Neutrophil (primary cell): ENCODE results near the gene SUOX.

Experiments
- H3K27ac ChIP-seq: fragments of 200-600 bp; sonication (generic); 2 replicates; pipeline ENCODE4 v1.5.1; 2016; ENCODE audit warnings: mild to moderate bottlenecking, moderate library complexity
- H3K27me3 ChIP-seq: fragments of 200-600 bp; sonication (generic); 2 replicates; pipeline ENCODE4 v1.6.0; 2016; ENCODE audit warnings: mild to moderate bottlenecking
- H3K36me3 ChIP-seq: fragments of 200-600 bp; sonication (generic); 2 replicates; pipeline ENCODE4 v1.5.1; 2017
- H3K4me1 ChIP-seq, 2 experiments: fragments of 200-600 bp in 1 of 2; sonication (generic) in 1 of 2; 1 replicate in 1 of 2; 2 replicates in 1 of 2; pipeline versions ENCODE4 v1.5.1 to v1.6.1; 2013 to 2016; ENCODE audit warnings: low read depth in 1 of 2, low read length in 1 of 2, mild to moderate bottlenecking in 1 of 2, moderate library complexity in 1 of 2; ENCODE audit not compliant: control insufficient read depth in 1 of 2, insufficient read depth in 1 of 2
- H3K4me3 ChIP-seq, 2 experiments: fragments of 200-600 bp in 1 of 2; sonication (generic) in 1 of 2; 1 replicate in 1 of 2; 2 replicates in 1 of 2; pipeline ENCODE4 v1.5.1; 2013 to 2016; ENCODE audit warnings: low read depth in 1 of 2, low read length in 1 of 2, mild to moderate bottlenecking in 1 of 2, moderate library complexity in 1 of 2
- H3K9me3 ChIP-seq: fragments of 200-600 bp; sonication (generic); 2 replicates; pipeline ENCODE4 v1.5.1; 2016
- CTCF ChIP-seq: fragments of 200-600 bp; sonication (generic); IDR thresholded peaks from 2 replicates; pipeline ENCODE4 v1.5.1; 2016; ENCODE audit warnings: antibody characterized with exemption

SUOX gene

DNA sequence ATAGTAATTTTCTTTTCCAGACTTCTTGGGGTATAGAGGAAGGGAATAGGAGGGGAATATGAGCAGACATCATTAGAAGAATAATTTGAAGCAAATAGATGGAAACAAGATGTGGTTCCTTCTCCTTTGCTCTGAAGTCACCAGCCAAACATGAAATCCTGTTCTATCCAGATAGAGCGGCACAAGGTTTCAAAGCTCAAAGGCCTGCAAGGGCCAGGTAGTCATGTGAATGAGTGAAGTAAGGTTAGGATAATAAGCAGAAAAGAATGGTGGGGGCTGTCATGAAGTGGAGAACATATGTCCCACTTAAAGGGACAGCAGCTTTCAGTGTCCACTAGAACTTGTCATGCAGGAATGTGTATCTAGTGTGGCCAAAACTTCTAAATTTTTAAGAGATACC is 21.3 kb downstream of the SUOX start:
- Histone ChIP-seq H3K27ac (no peak overlapping the region), H3K9me3 (no peaks in the 10 kb centered on the region), H3K4me1 (peaks cover 20 to 21% of the 10 kb centered on the region in 2 experiments), H3K4me3 (no peak overlapping the region), H3K27me3 (no peaks in the 10 kb centered on the region), H3K36me3 (no peaks in the 10 kb centered on the region)
- no peak for TF ChIP-seq CTCF

DNA sequence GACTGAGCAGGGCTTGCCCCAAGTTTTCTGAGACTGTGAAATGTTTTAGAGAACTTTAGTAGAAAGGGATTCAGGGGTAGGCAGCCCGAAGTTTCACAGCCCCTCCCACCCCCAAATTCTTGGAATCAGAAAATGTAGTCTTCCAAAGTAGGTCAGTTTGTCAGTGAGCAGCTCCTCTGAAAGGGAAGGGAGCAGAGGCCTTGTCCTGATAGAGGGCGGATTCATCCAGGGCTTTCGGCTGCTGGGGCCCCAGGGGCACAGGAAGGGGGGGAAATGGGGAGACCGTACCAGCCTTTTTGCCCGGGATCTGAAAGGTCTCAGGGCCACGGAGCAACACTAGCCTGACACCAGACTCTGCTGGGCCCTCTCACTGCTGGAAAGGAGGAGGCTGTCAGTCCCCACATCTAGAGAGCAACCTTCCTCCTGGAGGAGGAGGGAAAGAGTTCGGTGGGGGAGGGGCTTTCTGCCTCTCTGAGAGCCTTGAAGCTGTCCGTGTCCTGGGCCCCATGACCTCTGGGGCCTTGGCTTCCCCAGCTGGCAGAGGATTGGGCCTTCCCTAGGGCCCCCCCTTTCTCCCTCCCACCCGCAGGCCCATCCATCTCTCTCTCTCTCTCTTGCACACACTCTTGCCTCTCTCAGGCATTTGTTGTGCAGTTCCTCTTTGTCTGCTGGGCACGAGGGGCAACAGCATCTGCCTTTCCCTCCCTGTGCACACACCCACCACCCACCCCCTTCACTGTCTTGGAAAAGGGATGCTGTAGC is 23.5 kb downstream of the SUOX start, which contains the start of gene IKZF4:
IKZF4 (plus strand) TSS at position 621 of the 762 bp plus-strand sequence. CDS start 451 bp downstream, outside the sequence.
- H3K27me3 ChIP-seq = no peaks in the 10 kb centered on the region
- H3K4me1 ChIP-seq = peaks cover 26% of the 10 kb centered on the region in 2 experiments
- no peak for TF ChIP-seq CTCF
- H3K4me3 ChIP-seq = peak within 1 kb of the TSS; percentile 45 to 50
- H3K36me3 ChIP-seq = no peaks in the 10 kb centered on the region
- peak within 1 kb of the TSS; percentile 63 for H3K27ac ChIP-seq
- H3K9me3 ChIP-seq = no peaks in the 10 kb centered on the region

GRCh38 chr12:56021889-56022497 is 24.9 kb downstream of the SUOX start:
- no peaks in the 10 kb centered on the region for H3K9me3 ChIP-seq
- H3K27me3 ChIP-seq = no peaks in the 10 kb centered on the region
- no peaks in the 10 kb centered on the region for H3K36me3 ChIP-seq
- peak overlapping the region; percentile 63 for H3K27ac ChIP-seq
- peaks cover 26% of the 10 kb centered on the region in 2 experiments for H3K4me1 ChIP-seq
- no peak for TF ChIP-seq CTCF
- no peak overlapping the region for H3K4me3 ChIP-seq

DNA sequence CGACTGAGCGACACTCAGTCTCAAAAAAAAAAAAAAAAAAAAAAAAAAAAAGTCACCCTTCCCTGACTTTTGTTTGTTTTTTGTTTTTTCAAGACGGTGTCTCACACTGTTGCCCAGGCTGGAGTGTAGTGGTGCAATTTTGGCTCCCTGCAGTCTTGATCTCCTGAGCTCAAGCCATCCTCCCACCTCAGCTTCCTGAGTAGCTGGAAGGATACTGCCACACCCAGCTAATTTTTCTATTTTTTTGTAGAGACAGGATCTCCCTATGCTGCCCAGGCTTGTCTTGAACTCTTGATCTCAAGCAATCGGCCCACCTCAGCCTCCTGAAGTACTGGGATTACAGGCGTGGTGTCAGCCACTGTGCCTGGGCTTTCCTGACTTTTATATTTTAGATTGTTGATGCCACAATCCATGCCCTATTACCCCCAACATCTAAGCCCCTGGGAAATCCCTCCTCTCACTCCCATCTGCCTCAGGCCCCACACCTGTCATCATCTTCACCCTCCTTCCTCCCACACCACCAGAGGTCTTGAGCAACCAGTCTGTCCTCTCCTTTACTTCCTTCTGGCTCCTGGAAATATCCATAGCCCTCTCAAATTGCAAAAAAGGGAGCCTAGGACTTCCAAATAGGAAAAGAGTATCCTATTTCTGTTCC is 31.6 kb downstream of the SUOX start:
- no peak for TF ChIP-seq CTCF
- Histone ChIP-seq H3K27ac (peak overlapping the region; percentile 64), H3K4me3 (no peak overlapping the region), H3K36me3 (no peaks in the 10 kb centered on the region), H3K27me3 (no peaks in the 10 kb centered on the region), H3K4me1 (peaks cover 36 to 37% of the 10 kb centered on the region in 2 experiments), H3K9me3 (no peaks in the 10 kb centered on the region)

GRCh38 chr12:56029166-56029519 is 32.1 kb downstream of the SUOX start:
- no peak overlapping the region for H3K4me3 ChIP-seq
- H3K36me3 ChIP-seq = no peaks in the 10 kb centered on the region
- no peak for TF ChIP-seq CTCF
- H3K27me3 ChIP-seq = no peaks in the 10 kb centered on the region
- peaks cover 36 to 37% of the 10 kb centered on the region in 2 experiments for H3K4me1 ChIP-seq
- H3K27ac ChIP-seq = peak overlapping the region; percentile 64
- H3K9me3 ChIP-seq = no peaks in the 10 kb centered on the region
